Mesenchymal stem cell (in vitro differentiated cells and primary cell): ENCODE measurements around the gene MFRP.
A peak's percentile ranks its signal among the peaks of the same experiment; 100 is the strongest.

Experiments
- DNase-seq: peaks from one replicate; pipeline ENCODE4 v3.0.0-alpha.2; 2013
- H2AFZ ChIP-seq: one replicate; pipeline ENCODE4 v1.6.1; 2013; ENCODE audit warnings: low read depth, mild to moderate bottlenecking, control low read depth, inconsistent platforms, low read length, moderate library complexity
- H2AK5ac ChIP-seq: 2 replicates; pipeline ENCODE4 v1.6.1; 2013; ENCODE audit warnings: low read length, moderate library complexity, mild to moderate bottlenecking, inconsistent platforms; ENCODE audit not compliant: severe bottlenecking
- H2BK120ac ChIP-seq: one replicate; pipeline ENCODE4 v1.6.1; 2013; ENCODE audit warnings: low read depth, mild to moderate bottlenecking, inconsistent platforms, low read length, moderate library complexity
- H2BK12ac ChIP-seq, 2 experiments: one replicate each; pipeline ENCODE4 v1.6.1; 2013; ENCODE audit warnings: inconsistent platforms in 2 of 2, low read length in 2 of 2, mild to moderate bottlenecking in 2 of 2, moderate library complexity in 2 of 2, control low read depth in 1 of 2
- H2BK15ac ChIP-seq: one replicate; pipeline ENCODE4 v1.6.1; 2013; ENCODE audit warnings: mild to moderate bottlenecking, low read depth, inconsistent platforms; ENCODE audit not compliant: poor library complexity, severe bottlenecking
- H2BK5ac ChIP-seq: 2 replicates; pipeline ENCODE4 v1.6.1; 2013; ENCODE audit warnings: low read depth, mild to moderate bottlenecking, low read length, control low read depth, inconsistent platforms; ENCODE audit not compliant: poor library complexity, severe bottlenecking
- H3K14ac ChIP-seq, 2 experiments: one replicate each; pipeline ENCODE4 v1.6.1; 2013; ENCODE audit warnings: inconsistent platforms in 2 of 2, low read length in 2 of 2, control low read depth in 1 of 2, mild to moderate bottlenecking in 1 of 2, moderate library complexity in 1 of 2
- H3K18ac ChIP-seq, 2 experiments: one replicate each; pipeline ENCODE4 v1.6.1; 2013; ENCODE audit warnings: inconsistent platforms in 2 of 2, low read length in 2 of 2, control low read depth in 1 of 2, low read depth in 1 of 2, mild to moderate bottlenecking in 1 of 2
- H3K23ac ChIP-seq, 2 experiments: one replicate each; pipeline ENCODE4 v1.6.1; 2013; ENCODE audit warnings: inconsistent platforms in 2 of 2, low read length in 2 of 2, mild to moderate bottlenecking in 2 of 2, moderate library complexity in 2 of 2, control low read depth in 1 of 2
- H3K27ac ChIP-seq: 2 replicates; pipeline ENCODE4 v1.5.1; 2013; ENCODE audit warnings: mild to moderate bottlenecking, moderate library complexity, low read length, control low read depth, inconsistent platforms; ENCODE audit not compliant: poor library complexity, severe bottlenecking
- H3K27me3 ChIP-seq, 2 experiments: 2 replicates each; pipeline versions ENCODE4 v1.6.1 to v1.7.0; 2013; ENCODE audit warnings: low read length in 2 of 2, mild to moderate bottlenecking in 2 of 2, moderate library complexity in 2 of 2, control low read depth in 1 of 2, inconsistent platforms in 1 of 2; ENCODE audit not compliant: control insufficient read depth in 1 of 2, insufficient read depth in 1 of 2
- H3K36me3 ChIP-seq, 2 experiments: 2 replicates each; pipeline versions ENCODE4 v1.6.1 to v1.7.0; 2013; ENCODE audit warnings: low read length in 2 of 2, control low read depth in 1 of 2, inconsistent platforms in 1 of 2, low read depth in 1 of 2, mild to moderate bottlenecking in 1 of 2; ENCODE audit not compliant: insufficient read depth in 2 of 2, control insufficient read depth in 1 of 2
- H3K4ac ChIP-seq, 2 experiments: one replicate each; pipeline ENCODE4 v1.6.1; 2013; ENCODE audit warnings: inconsistent platforms in 2 of 2, low read length in 2 of 2, mild to moderate bottlenecking in 2 of 2, moderate library complexity in 2 of 2, control low read depth in 1 of 2, low read depth in 1 of 2
- H3K4me1 ChIP-seq: 2 replicates; pipeline ENCODE4 v1.6.1; 2013; ENCODE audit warnings: low read depth, low read length, control low read depth; ENCODE audit not compliant: control insufficient read depth, insufficient read depth
- H3K4me2 ChIP-seq: 2 replicates; pipeline ENCODE4 v1.6.1; 2013; ENCODE audit warnings: low read length, mild to moderate bottlenecking, inconsistent platforms; ENCODE audit not compliant: poor library complexity, severe bottlenecking
- H3K4me3 ChIP-seq, 2 experiments: 2 replicates each; pipeline versions ENCODE4 v1.5.1 to v1.7.0; 2013; ENCODE audit warnings: low read length in 2 of 2, mild to moderate bottlenecking in 2 of 2, control low read depth in 1 of 2, low read depth in 1 of 2; ENCODE audit not compliant: insufficient read depth in 1 of 2
- H3K79me1 ChIP-seq: replicated peaks from 2 replicates; pipeline ENCODE4 v1.6.1; 2013; ENCODE audit warnings: mild to moderate bottlenecking, control low read depth, low read length, inconsistent platforms; ENCODE audit not compliant: poor library complexity, severe bottlenecking
- H3K9ac ChIP-seq: 2 replicates; pipeline ENCODE4 v1.7.0; 2013; ENCODE audit warnings: mild to moderate bottlenecking, low read length, moderate library complexity
- H3K9me3 ChIP-seq: 2 replicates; pipeline ENCODE4 v1.7.0; 2013; ENCODE audit warnings: mild to moderate bottlenecking, low read length; ENCODE audit not compliant: control insufficient read depth
- H4K8ac ChIP-seq: one replicate; pipeline ENCODE4 v1.6.1; 2013; ENCODE audit warnings: inconsistent platforms, mild to moderate bottlenecking, low read length, moderate library complexity
- H4K91ac ChIP-seq: one replicate; pipeline ENCODE4 v1.6.1; 2013; ENCODE audit warnings: mild to moderate bottlenecking, low read length, inconsistent platforms
- WGBS: methylation state at CpG from one replicate; pipeline ENCODE4 v1.1.7; 2013; ENCODE audit warnings: mixed read lengths; 5-methylcytosine and 5-hydroxymethylcytosine counted together

MFRP gene

GRCh38 chr11:119366690-119367620, 20.4 kb upstream of the MFRP start:
- no peak overlapping the region for H3K23ac ChIP-seq
- H3K4me1 ChIP-seq: peaks cover 16% of the 10 kb centered on the region
- no peak overlapping the region for H2BK120ac ChIP-seq
- no peak overlapping the region for H2BK12ac ChIP-seq
- H3K9ac ChIP-seq: no peak overlapping the region
- no peak overlapping the region for H3K4me2 ChIP-seq
- H2AK5ac ChIP-seq: no peak overlapping the region
- no peak overlapping the region for H2BK5ac ChIP-seq
- H3K4ac ChIP-seq: no peak overlapping the region
- peaks cover 24 to 84% of the 10 kb centered on the region in 2 experiments for H3K27me3 ChIP-seq
- H3K18ac ChIP-seq: no peak overlapping the region
- H3K79me1 ChIP-seq: no peaks in the 10 kb centered on the region
- no peaks in the 10 kb centered on the region for H3K9me3 ChIP-seq
- no peak overlapping the region for H3K27ac ChIP-seq
- H2BK15ac ChIP-seq: no peak overlapping the region
- 78% methylated on average over 11 of the region's 11 CpGs for WGBS
- no peak overlapping the region for H3K14ac ChIP-seq
- no peak overlapping the region for H3K4me3 ChIP-seq
- H4K8ac ChIP-seq: no peak overlapping the region
- no peaks in the 10 kb centered on the region for H3K36me3 ChIP-seq
- H2AFZ ChIP-seq: no peak overlapping the region
- no peak overlapping the region for H4K91ac ChIP-seq
- no peak for DNase-seq

- Histone ChIP-seq H3K4me2 (no peak overlapping the region), H3K14ac (peak overlapping the region in 1 of 2 experiments; percentile 31), H3K23ac (no peak overlapping the region), H2BK5ac (no peak overlapping the region), H3K9me3 (no peaks in the 10 kb centered on the region), H2BK15ac (no peak overlapping the region), H4K91ac (no peak overlapping the region), H3K27me3 (peaks cover 20 to 66% of the 10 kb centered on the region in 2 experiments), H2AFZ (no peak overlapping the region), H2AK5ac (no peak overlapping the region), H3K27ac (no peak overlapping the region), H3K18ac (peak overlapping the region; percentile 45 to 46), H2BK12ac (peak overlapping the region in 1 of 2 experiments; percentile 8), H3K4me1 (peaks cover 23% of the 10 kb centered on the region), H3K36me3 (no peaks in the 10 kb centered on the region), H3K4ac (no peak overlapping the region), H3K9ac (no peak overlapping the region), H3K4me3 (peak overlapping the region in 1 of 2 experiments; percentile 20), H3K79me1 (no peaks in the 10 kb centered on the region), H2BK120ac (no peak overlapping the region), H4K8ac (no peak overlapping the region)
- WGBS: 88% methylated on average over 4 of the region's 6 CpGs
- no peak for DNase-seq
These were observed 18.6 kb upstream of the MFRP start for GRCh38 chr11:119365071-119365591.

- H3K18ac ChIP-seq: peak overlapping the region in 1 of 2 experiments; percentile 82
- H2BK120ac ChIP-seq: no peak overlapping the region
- no peak overlapping the region for H3K4ac ChIP-seq
- H3K4me1 ChIP-seq: peaks cover 25% of the 10 kb centered on the region
- peak overlapping the region; percentile 47 to 49 for H3K4me3 ChIP-seq
- peak overlapping the region; percentile 37 for H2AFZ ChIP-seq
- no peak overlapping the region for H2BK12ac ChIP-seq
- no peak overlapping the region for H3K27ac ChIP-seq
- H2BK15ac ChIP-seq: peak overlapping the region; percentile 83
- H3K36me3 ChIP-seq: no peaks in the 10 kb centered on the region
- H3K9me3 ChIP-seq: no peaks in the 10 kb centered on the region
- no peak overlapping the region for H2BK5ac ChIP-seq
- WGBS: 19% methylated on average over 27 of the region's 88 CpGs
- H2AK5ac ChIP-seq: no peak overlapping the region
- no peak overlapping the region for H3K14ac ChIP-seq
- no peak overlapping the region for H4K8ac ChIP-seq
- peak overlapping the region; percentile 83 for H3K4me2 ChIP-seq
- no peak for DNase-seq
- H3K23ac ChIP-seq: peak overlapping the region in 1 of 2 experiments; percentile 75
- H3K9ac ChIP-seq: no peak overlapping the region
- H4K91ac ChIP-seq: no peak overlapping the region
- H3K27me3 ChIP-seq: peaks cover 20 to 63% of the 10 kb centered on the region in 2 experiments
- H3K79me1 ChIP-seq: no peaks in the 10 kb centered on the region
These were observed 17.5 kb upstream of the MFRP start for GRCh38 chr11:119363851-119364590.
